Measurements from ENCODE around the gene TMEM117.
"Not testable (repeated sequence)": the region's sequence is repeated elsewhere in the genome, so short reads cannot be mapped to it uniquely, and the experiment has no call there.

Gene TMEM117

GRCh38 chr12:43965899-43966298, 130.0 kb downstream of the TMEM117 start:
- no peak for DNase-seq

GRCh38 chr12:43968736-43969135, 132.9 kb downstream of the TMEM117 start:
- DNase-seq: no peak

GRCh38 chr12:43969882-43970281, 134.0 kb downstream of the TMEM117 start:
- no peak for DNase-seq

GRCh38 chr12:43973385-43973784, 137.5 kb downstream of the TMEM117 start:
- DNase-seq: no peak

GRCh38 chr12:43973993-43974392, 138.1 kb downstream of the TMEM117 start:
- DNase-seq: no peak

GRCh38 chr12:43976027-43976426, 140.1 kb downstream of the TMEM117 start:
- no peak for DNase-seq

- DNase-seq: no peak
Observed at GRCh38 chr12:43978556-43978955, 142.7 kb downstream of the TMEM117 start.

- DNase-seq: no peak
Observed at GRCh38 chr12:43979450-43979849, 143.6 kb downstream of the TMEM117 start.

- DNase-seq: no peak
Observed at GRCh38 chr12:43980627-43981191, 144.8 kb downstream of the TMEM117 start.

- DNase-seq: no peak
Observed at GRCh38 chr12:43981726-43982125, 145.8 kb downstream of the TMEM117 start.

- no peak for DNase-seq
Observed at GRCh38 chr12:43982544-43982943, 146.7 kb downstream of the TMEM117 start.

GRCh38 chr12:43988838-43989560, 153.1 kb downstream of the TMEM117 start:
- peak; percentile 1 for DNase-seq

- DNase-seq: no peak
Observed at GRCh38 chr12:43992856-43993255, 157.0 kb downstream of the TMEM117 start.

- DNase-seq: peak; percentile 36
Observed at GRCh38 chr12:44000309-44000952, 164.6 kb downstream of the TMEM117 start.

- DNase-seq: peak; percentile 18
Observed at GRCh38 chr12:44002607-44003006, 166.7 kb downstream of the TMEM117 start.

GRCh38 chr12:44003721-44004120, 167.8 kb downstream of the TMEM117 start:
- no peak for DNase-seq

- peak; percentile 31 for DNase-seq
Observed at GRCh38 chr12:44015333-44015941, 179.6 kb downstream of the TMEM117 start.

GRCh38 chr12:44017216-44017615, 181.3 kb downstream of the TMEM117 start:
- no peak for DNase-seq

- no peak for DNase-seq
Observed at GRCh38 chr12:44019118-44019517, 183.2 kb downstream of the TMEM117 start.

- DNase-seq: no peak
Observed at GRCh38 chr12:44020555-44020954, 184.7 kb downstream of the TMEM117 start.

GRCh38 chr12:44021471-44021971, 185.6 kb downstream of the TMEM117 start:
- DNase-seq: no peak

- DNase-seq: no peak
Observed at GRCh38 chr12:44025499-44025898, 189.6 kb downstream of the TMEM117 start.

GRCh38 chr12:44026046-44026445, 190.2 kb downstream of the TMEM117 start:
- no peak for DNase-seq

- not testable (repeated sequence) for DNase-seq
Observed at GRCh38 chr12:44026926-44027325, 191.0 kb downstream of the TMEM117 start.

Measured in MV-4-11 (cell line).